C4-2B (cell line): ENCODE results near the gene POLR3C.
"Not testable (repeated sequence)": the region's sequence is repeated elsewhere in the genome, so short reads cannot be mapped to it uniquely, and the experiment has no call there.

Experiments
- H3K27ac ChIP-seq: fragments of 450-650 bp; 2 replicates; pipeline ENCODE4 v1.5.1; 2017
- CTCF ChIP-seq: fragments of 450-650 bp; conservative IDR thresholded peaks from 2 replicates; pipeline ENCODE4 v1.5.1; 2017; ENCODE audit warnings: mild to moderate bottlenecking
- ZFX ChIP-seq: fragments of 450-650 bp; IDR thresholded peaks from 2 replicates; pipeline ENCODE4 v1.6.1; 2017

POLR3C gene

GRCh38 chr1:145828367-145829026, 4.5 kb downstream of the POLR3C start:
- no peak for TF ChIP-seq ZFX
- TF ChIP-seq CTCF = no peak
- H3K27ac ChIP-seq = no peak overlapping the region

GRCh38 chr1:145830810-145831209, 6.8 kb downstream of the POLR3C start:
- H3K27ac ChIP-seq = not testable (repeated sequence)

- no peak for TF ChIP-seq ZFX
- no peak for TF ChIP-seq CTCF
- H3K27ac ChIP-seq = no peak overlapping the region
Observed at GRCh38 chr1:145837656-145838055, 13.7 kb downstream of the POLR3C start.

- no peak overlapping the region for H3K27ac ChIP-seq
- TF ChIP-seq ZFX (no peak), CTCF (no peak)
Observed at GRCh38 chr1:145843031-145843430, 19.0 kb downstream of the POLR3C start.

- TF ChIP-seq ZFX = no peak
- TF ChIP-seq CTCF = no peak
- H3K27ac ChIP-seq = no peak overlapping the region; the same call in 1 of the 2 replicates
Observed at GRCh38 chr1:145845144-145845513, 21.1 kb downstream of the POLR3C start.

- H3K27ac ChIP-seq = peak within 1 kb of the TSS; percentile 12; the same call in 1 of the 2 replicates
- TF ChIP-seq ZFX (no peak), CTCF (peak; percentile 98)
Observed at GRCh38 chr1:145845514-145846161, 21.6 kb downstream of the POLR3C start, which contains the start of gene NUDT17. NUDT17 (plus strand) TSS chr1:145845630; CDS start chr1:145845641, 11 bp downstream.

- TF ChIP-seq CTCF (no peak), ZFX (no peak)
- no peak overlapping the region for H3K27ac ChIP-seq
Observed at GRCh38 chr1:145846201-145846612, 22.2 kb downstream of the POLR3C start.

- TF ChIP-seq ZFX = no peak
- no peak overlapping the region for H3K27ac ChIP-seq
Observed at GRCh38 chr1:145847827-145848226, 23.8 kb downstream of the POLR3C start.
